ENCODE results near the gene DEK.

Gene DEK

DNA sequence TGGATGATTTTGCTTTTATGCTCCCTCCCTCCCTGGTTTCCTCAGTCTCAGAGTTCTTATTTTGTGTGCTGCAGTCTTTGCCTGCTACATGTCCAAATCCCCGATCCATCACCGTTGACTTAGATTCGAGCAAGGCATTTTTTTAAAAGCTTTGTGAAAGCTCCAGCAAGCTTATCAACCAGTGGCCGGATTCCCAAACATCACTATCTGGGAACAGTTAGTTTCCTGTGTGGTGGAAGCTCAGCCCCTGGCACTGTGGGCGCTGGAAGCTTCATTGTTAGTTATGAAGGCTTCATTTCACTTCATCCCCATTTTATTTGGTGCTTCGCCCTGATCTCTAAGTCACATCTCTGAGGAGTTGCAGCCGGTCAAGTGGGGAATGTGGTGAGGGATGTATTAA lies 44.7 kb downstream of the DEK start:
- H3K9ac ChIP-seq (ENCODE audit: insufficient read length, low read depth): no peak overlapping the region
- H3K4me1 ChIP-seq (ENCODE audit: insufficient read depth, insufficient read length): no peaks in the 10 kb centered on the region
- TF ChIP-seq ZNF274 (IDR thresholded peaks at IDR 0.05; ENCODE audit: low read depth, low read length): no peak
- no peak for TF ChIP-seq YY1 (IDR thresholded peaks at IDR 0.05; ENCODE audit: insufficient read depth, insufficient read length)
- no peak for TF ChIP-seq SUZ12 (IDR thresholded peaks at IDR 0.05; ENCODE audit: extremely low read depth, insufficient read depth, insufficient read length)
- no peaks in the 10 kb centered on the region for H3K9me3 ChIP-seq (ENCODE audit: insufficient read depth, low read length)
- H3K27me3 ChIP-seq (ENCODE audit: insufficient read depth, insufficient read length): no peaks in the 10 kb centered on the region
- peaks cover 30% of the 10 kb centered on the region for H3K36me3 ChIP-seq (ENCODE audit: insufficient read depth, insufficient read length, low read length)
- DNase-seq (ENCODE audit: low read depth, low spot score): no peak
- H3K4me3 ChIP-seq (ENCODE audit: insufficient read length, low read depth): no peak overlapping the region

DNA sequence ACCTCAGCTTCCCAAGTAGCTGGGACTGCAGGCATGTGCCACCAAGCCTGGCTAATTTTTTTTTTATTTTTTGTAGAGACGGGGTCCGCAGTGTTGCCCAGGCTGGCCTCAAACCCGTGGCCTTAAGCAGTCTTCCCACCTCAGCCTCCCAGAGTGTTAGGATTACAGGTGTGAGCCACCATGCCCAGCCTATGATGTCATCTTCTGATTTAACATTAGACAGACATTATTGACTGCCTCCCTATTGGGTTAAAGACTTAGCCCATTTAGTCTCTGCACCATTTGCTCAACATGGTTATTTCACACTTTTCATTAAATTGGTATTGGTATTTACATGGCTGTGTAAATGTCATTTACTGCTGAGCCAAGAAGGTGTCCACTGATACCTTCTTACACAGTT lies 46.1 kb downstream of the DEK start:
- Histone ChIP-seq H3K4me1 (ENCODE audit: insufficient read depth, insufficient read length) (no peaks in the 10 kb centered on the region), H3K9me3 (ENCODE audit: insufficient read depth, low read length) (no peaks in the 10 kb centered on the region), H3K27me3 (ENCODE audit: insufficient read depth, insufficient read length) (no peaks in the 10 kb centered on the region), H3K4me3 (ENCODE audit: insufficient read length, low read depth) (no peak overlapping the region), H3K36me3 (ENCODE audit: insufficient read depth, insufficient read length, low read length) (peaks cover 20% of the 10 kb centered on the region), H3K9ac (ENCODE audit: insufficient read length, low read depth) (no peak overlapping the region)
- TF ChIP-seq ZNF274 (IDR thresholded peaks at IDR 0.05; ENCODE audit: low read depth, low read length) (no peak), SUZ12 (IDR thresholded peaks at IDR 0.05; ENCODE audit: extremely low read depth, insufficient read depth, insufficient read length) (no peak), YY1 (IDR thresholded peaks at IDR 0.05; ENCODE audit: insufficient read depth, insufficient read length) (no peak)
- no peak for DNase-seq (ENCODE audit: low read depth, low spot score)

DNA sequence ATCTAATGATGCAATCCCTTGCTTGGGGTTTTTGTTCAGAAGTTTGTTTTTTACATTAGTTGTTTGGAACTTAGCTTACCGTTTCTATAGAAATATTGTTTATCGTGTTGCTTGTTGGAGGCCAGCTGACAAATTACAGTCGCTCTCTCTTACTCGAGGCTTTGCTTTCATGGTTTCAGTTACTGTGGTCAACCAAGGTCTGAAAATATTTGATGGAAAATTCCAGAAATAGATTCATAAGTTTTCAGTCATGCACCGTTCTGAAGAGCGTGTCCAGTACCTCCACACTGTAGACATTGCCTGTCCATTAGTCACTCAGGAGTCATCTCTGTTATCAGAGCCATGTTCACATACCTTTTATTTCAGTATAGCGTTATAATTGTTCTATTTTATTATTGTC lies 47.9 kb downstream of the DEK start:
- TF ChIP-seq SUZ12 (IDR thresholded peaks at IDR 0.05; ENCODE audit: extremely low read depth, insufficient read depth, insufficient read length) (no peak), ZNF274 (IDR thresholded peaks at IDR 0.05; ENCODE audit: low read depth, low read length) (no peak), YY1 (IDR thresholded peaks at IDR 0.05; ENCODE audit: insufficient read depth, insufficient read length) (no peak)
- Histone ChIP-seq H3K27me3 (ENCODE audit: insufficient read depth, insufficient read length) (no peaks in the 10 kb centered on the region), H3K4me3 (ENCODE audit: insufficient read length, low read depth) (no peak overlapping the region), H3K9me3 (ENCODE audit: insufficient read depth, low read length) (no peaks in the 10 kb centered on the region), H3K36me3 (ENCODE audit: insufficient read depth, insufficient read length, low read length) (peaks cover 14% of the 10 kb centered on the region), H3K9ac (ENCODE audit: insufficient read length, low read depth) (no peak overlapping the region), H3K4me1 (ENCODE audit: insufficient read depth, insufficient read length) (no peaks in the 10 kb centered on the region)
- no peak for DNase-seq (ENCODE audit: low read depth, low spot score)

DNA sequence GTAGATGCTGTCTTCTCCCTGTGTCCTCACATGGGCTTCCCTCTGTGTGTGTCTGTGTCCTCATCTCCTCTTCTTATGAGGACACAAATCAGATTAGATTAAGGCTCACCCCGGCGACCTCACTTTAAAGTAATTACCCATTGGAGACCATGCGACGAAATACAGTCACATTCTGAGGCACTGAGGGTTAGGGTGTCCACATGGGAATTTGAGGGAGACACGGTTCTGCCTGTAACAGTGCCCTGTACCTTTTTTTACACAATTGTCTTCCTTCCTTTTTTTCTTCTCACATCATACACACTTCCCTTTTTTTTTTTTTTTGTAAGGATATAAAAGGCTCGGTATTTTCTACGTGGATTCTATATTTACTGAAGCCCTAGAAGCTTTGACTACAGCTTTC lies 48.9 kb downstream of the DEK start:
- TF ChIP-seq SUZ12 (IDR thresholded peaks at IDR 0.05; ENCODE audit: extremely low read depth, insufficient read depth, insufficient read length) (no peak), YY1 (IDR thresholded peaks at IDR 0.05; ENCODE audit: insufficient read depth, insufficient read length) (no peak)
- Histone ChIP-seq H3K9ac (ENCODE audit: insufficient read length, low read depth) (no peak overlapping the region), H3K4me1 (ENCODE audit: insufficient read depth, insufficient read length) (no peaks in the 10 kb centered on the region), H3K9me3 (ENCODE audit: insufficient read depth, low read length) (no peaks in the 10 kb centered on the region), H3K27me3 (ENCODE audit: insufficient read depth, insufficient read length) (no peaks in the 10 kb centered on the region), H3K36me3 (ENCODE audit: insufficient read depth, insufficient read length, low read length) (peaks cover 12% of the 10 kb centered on the region), H3K4me3 (ENCODE audit: insufficient read length, low read depth) (no peak overlapping the region)
- DNase-seq (ENCODE audit: low read depth, low spot score): no peak

DNA sequence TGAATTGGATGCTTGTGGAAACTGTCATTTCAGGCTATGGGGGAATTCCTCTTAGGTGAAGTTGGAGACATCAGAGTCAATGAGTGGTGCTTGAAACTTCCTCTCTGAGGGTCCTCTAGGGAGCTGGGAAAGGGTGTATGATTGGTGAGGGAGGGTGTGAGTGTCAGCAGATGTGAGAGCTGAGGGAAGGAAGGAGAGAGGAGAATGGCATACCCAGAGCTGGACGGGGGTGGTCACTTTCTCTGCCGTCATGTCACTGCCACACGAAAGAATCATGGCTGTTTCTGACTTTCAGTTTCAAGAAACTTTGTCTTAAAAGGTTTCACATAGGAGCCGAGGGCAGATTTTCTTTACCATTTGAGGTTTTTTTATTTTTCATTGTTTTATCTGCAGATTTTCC lies 50.3 kb downstream of the DEK start:
- no peak overlapping the region for H3K9ac ChIP-seq (ENCODE audit: insufficient read length, low read depth)
- H3K4me3 ChIP-seq (ENCODE audit: insufficient read length, low read depth): no peak overlapping the region
- DNase-seq (ENCODE audit: low read depth, low spot score): no peak
- H3K4me1 ChIP-seq (ENCODE audit: insufficient read depth, insufficient read length): no peaks in the 10 kb centered on the region
- H3K9me3 ChIP-seq (ENCODE audit: insufficient read depth, low read length): no peaks in the 10 kb centered on the region
- no peaks in the 10 kb centered on the region for H3K27me3 ChIP-seq (ENCODE audit: insufficient read depth, insufficient read length)
- H3K36me3 ChIP-seq (ENCODE audit: insufficient read depth, insufficient read length, low read length): peaks cover 11% of the 10 kb centered on the region
- TF ChIP-seq YY1 (IDR thresholded peaks at IDR 0.05; ENCODE audit: insufficient read depth, insufficient read length): no peak
- TF ChIP-seq ZNF274 (IDR thresholded peaks at IDR 0.05; ENCODE audit: low read depth, low read length): no peak
- TF ChIP-seq SUZ12 (IDR thresholded peaks at IDR 0.05; ENCODE audit: extremely low read depth, insufficient read depth, insufficient read length): no peak

DNA sequence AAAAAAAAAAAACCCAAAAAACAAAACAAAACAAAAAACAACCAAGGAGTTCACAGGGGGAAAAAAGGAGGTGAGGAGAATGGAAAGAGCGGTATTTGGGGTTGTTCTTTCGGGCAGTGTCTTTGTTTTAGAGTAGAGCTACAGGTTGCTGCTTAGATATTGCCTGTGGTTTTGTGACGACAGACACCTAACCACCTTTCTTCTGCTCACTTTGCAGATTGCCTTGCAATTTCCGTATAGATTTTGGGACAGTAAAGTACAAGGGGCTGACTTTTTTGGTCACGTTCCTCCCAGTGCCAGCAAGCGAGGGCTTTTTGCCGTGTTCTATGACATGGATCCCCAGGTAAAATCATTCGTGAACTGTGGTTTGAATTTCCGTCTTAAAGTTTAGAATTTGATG lies 50.9 kb downstream of the DEK start:
- Histone ChIP-seq H3K27me3 (ENCODE audit: insufficient read depth, insufficient read length) (no peaks in the 10 kb centered on the region), H3K36me3 (ENCODE audit: insufficient read depth, insufficient read length, low read length) (peaks cover 11% of the 10 kb centered on the region), H3K4me1 (ENCODE audit: insufficient read depth, insufficient read length) (no peaks in the 10 kb centered on the region), H3K9ac (ENCODE audit: insufficient read length, low read depth) (no peak overlapping the region), H3K9me3 (ENCODE audit: insufficient read depth, low read length) (no peaks in the 10 kb centered on the region), H3K4me3 (ENCODE audit: insufficient read length, low read depth) (no peak overlapping the region)
- DNase-seq (ENCODE audit: low read depth, low spot score): no peak
- TF ChIP-seq ZNF274 (IDR thresholded peaks at IDR 0.05; ENCODE audit: low read depth, low read length): no peak
- TF ChIP-seq SUZ12 (IDR thresholded peaks at IDR 0.05; ENCODE audit: extremely low read depth, insufficient read depth, insufficient read length): no peak
- no peak for TF ChIP-seq YY1 (IDR thresholded peaks at IDR 0.05; ENCODE audit: insufficient read depth, insufficient read length)

DNA sequence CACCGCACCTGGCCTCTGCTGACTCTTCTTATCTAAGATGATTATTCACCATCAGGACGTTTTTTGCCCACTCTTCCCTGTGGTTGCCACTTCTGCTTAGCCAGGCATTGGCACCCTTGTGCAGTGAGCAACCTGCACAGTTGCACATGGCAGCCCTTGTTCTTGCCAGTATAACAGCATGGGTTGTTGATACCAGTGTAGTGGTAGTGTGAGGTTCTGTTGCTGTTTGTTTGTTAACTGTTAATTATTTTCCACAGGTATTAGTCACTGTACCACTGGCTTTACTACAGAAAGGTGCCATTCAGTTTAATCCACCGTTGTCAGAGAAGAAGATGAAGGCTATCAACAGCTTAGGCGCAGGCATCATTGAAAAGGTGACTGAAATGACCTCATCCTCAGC lies 52.1 kb downstream of the DEK start:
- Histone ChIP-seq H3K27me3 (ENCODE audit: insufficient read depth, insufficient read length) (no peaks in the 10 kb centered on the region), H3K36me3 (ENCODE audit: insufficient read depth, insufficient read length, low read length) (peaks cover 18% of the 10 kb centered on the region), H3K9me3 (ENCODE audit: insufficient read depth, low read length) (no peaks in the 10 kb centered on the region), H3K4me3 (ENCODE audit: insufficient read length, low read depth) (no peak overlapping the region), H3K4me1 (ENCODE audit: insufficient read depth, insufficient read length) (no peaks in the 10 kb centered on the region), H3K9ac (ENCODE audit: insufficient read length, low read depth) (no peak overlapping the region)
- TF ChIP-seq SUZ12 (IDR thresholded peaks at IDR 0.05; ENCODE audit: extremely low read depth, insufficient read depth, insufficient read length) (no peak), ZNF274 (IDR thresholded peaks at IDR 0.05; ENCODE audit: low read depth, low read length) (no peak), YY1 (IDR thresholded peaks at IDR 0.05; ENCODE audit: insufficient read depth, insufficient read length) (no peak)
- DNase-seq (ENCODE audit: low read depth, low spot score): no peak

DNA sequence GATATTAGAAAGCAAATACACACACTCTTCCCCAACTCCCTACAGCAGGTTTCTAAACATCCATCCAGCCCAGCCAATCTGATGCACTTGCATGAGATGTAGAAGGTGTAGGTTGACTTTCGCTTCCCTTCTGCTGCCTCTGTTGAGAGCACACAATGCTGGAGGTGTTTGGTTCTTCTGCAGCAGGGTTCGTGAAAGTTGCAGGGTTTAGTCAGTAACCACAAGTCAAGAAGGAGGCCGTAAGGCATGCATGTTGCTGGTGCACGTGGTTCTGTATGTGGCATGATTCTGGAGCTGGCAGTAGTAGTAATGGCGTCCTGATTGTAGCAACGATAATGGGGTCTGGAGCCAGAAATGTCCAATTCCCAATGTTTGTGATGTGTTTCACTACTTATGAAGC lies 53.0 kb downstream of the DEK start:
- Histone ChIP-seq H3K27me3 (ENCODE audit: insufficient read depth, insufficient read length) (no peaks in the 10 kb centered on the region), H3K4me1 (ENCODE audit: insufficient read depth, insufficient read length) (no peaks in the 10 kb centered on the region), H3K9ac (ENCODE audit: insufficient read length, low read depth) (no peak overlapping the region), H3K4me3 (ENCODE audit: insufficient read length, low read depth) (no peak overlapping the region), H3K36me3 (ENCODE audit: insufficient read depth, insufficient read length, low read length) (peaks cover 18% of the 10 kb centered on the region), H3K9me3 (ENCODE audit: insufficient read depth, low read length) (no peaks in the 10 kb centered on the region)
- TF ChIP-seq YY1 (IDR thresholded peaks at IDR 0.05; ENCODE audit: insufficient read depth, insufficient read length): no peak
- no peak for TF ChIP-seq ZNF274 (IDR thresholded peaks at IDR 0.05; ENCODE audit: low read depth, low read length)
- TF ChIP-seq SUZ12 (IDR thresholded peaks at IDR 0.05; ENCODE audit: extremely low read depth, insufficient read depth, insufficient read length): no peak
- DNase-seq (ENCODE audit: low read depth, low spot score): no peak

Measured in NT2/D1 (cell line).